ENCODE results near the gene SYPL2.
A peak's percentile ranks its signal among the peaks of the same experiment; 100 is the strongest.

SYPL2 gene

GRCh38 chr1:109493805-109494539, 27.6 kb downstream of the SYPL2 start, which contains the start of gene CYB561D1:
Gene CYB561D1, plus strand, starts transcription at chr1:109494094. Its CDS starts 46 bp downstream, at chr1:109494140.
- peak; percentile 78 to 97 for DNase-seq

- no peak for DNase-seq
Measured at GRCh38 chr1:109495738-109496137, 29.4 kb downstream of the SYPL2 start.

GRCh38 chr1:109497449-109498160, 31.3 kb downstream of the SYPL2 start:
- no peak for DNase-seq

- DNase-seq, result no peak
Measured at GRCh38 chr1:109498161-109498801, 31.9 kb downstream of the SYPL2 start.

GRCh38 chr1:109499081-109499480, 32.7 kb downstream of the SYPL2 start:
- DNase-seq, result no peak

GRCh38 chr1:109499661-109500536, 33.6 kb downstream of the SYPL2 start:
- peak in 1 of 2 donors; percentile 16 for DNase-seq

GRCh38 chr1:109500941-109501381, 34.6 kb downstream of the SYPL2 start:
- DNase-seq, result no peak

GRCh38 chr1:109501644-109502363, 35.5 kb downstream of the SYPL2 start:
- DNase-seq, result no peak

GRCh38 chr1:109502364-109502851, 36.1 kb downstream of the SYPL2 start:
- no peak for DNase-seq

- DNase-seq, result no peak
Measured at GRCh38 chr1:109503935-109504334, 37.6 kb downstream of the SYPL2 start.

- no peak for DNase-seq
Measured at GRCh38 chr1:109504974-109505373, 38.6 kb downstream of the SYPL2 start.

GRCh38 chr1:109508001-109508872, 41.9 kb downstream of the SYPL2 start:
- DNase-seq, result no peak

GRCh38 chr1:109508873-109509175, 42.5 kb downstream of the SYPL2 start:
- DNase-seq, result no peak

- DNase-seq, result no peak
Measured at GRCh38 chr1:109509176-109510134, 43.1 kb downstream of the SYPL2 start, which contains the start of gene AMIGO1. Gene AMIGO1, minus strand, starts transcription at chr1:109509727. Its CDS starts 815 bp downstream, at chr1:109508912.

- DNase-seq, result no peak
Measured at GRCh38 chr1:109513110-109513710, 46.9 kb downstream of the SYPL2 start.

- DNase-seq, result no peak
Measured at GRCh38 chr1:109514846-109515245, 48.5 kb downstream of the SYPL2 start.

- DNase-seq, result no peak
Measured at GRCh38 chr1:109516872-109517271, 50.5 kb downstream of the SYPL2 start.

- DNase-seq, result no peak
Measured at GRCh38 chr1:109517337-109517736, 51.0 kb downstream of the SYPL2 start.
